Hindlimb muscle (tissue), 1 donor: ENCODE data around the gene PPP2R5C. TPM values are rescaled to one million over a fixed set of nuclear protein-coding genes. Genes with fewer than 3 reads are reported as not detected.

Experiments
- DNase-seq: peaks from one replicate; pipeline ENCODE4 v3.0.0-alpha.2; 2013
- polyA plus RNA-seq: library from polyadenylated mRNA; unstranded; fragments of 120-200 nt; gene quantifications from one replicate; pipeline ENCODE4 v1.2.1, GENCODE V29; 2013; ENCODE audit not compliant: insufficient read length

The PPP2R5C gene
- polyA plus RNA-seq, 1 donor, result 62.3 TPM

GRCh38 chr14:101814934-101815333 lies 53.4 kb downstream of the PPP2R5C start:
- no peak for DNase-seq

- no peak for DNase-seq
Observed at GRCh38 chr14:101815994-101816393, 54.5 kb downstream of the PPP2R5C start.

- DNase-seq, result no peak
Observed at GRCh38 chr14:101817501-101818001, 56.0 kb downstream of the PPP2R5C start.

GRCh38 chr14:101819251-101819990 lies 57.9 kb downstream of the PPP2R5C start:
- no peak for DNase-seq

- no peak for DNase-seq
Observed at GRCh38 chr14:101820283-101820798, 58.8 kb downstream of the PPP2R5C start.

- DNase-seq, result no peak
Observed at GRCh38 chr14:101821528-101821927, 60.0 kb downstream of the PPP2R5C start.

- DNase-seq, result no peak
Observed at GRCh38 chr14:101823066-101823465, 61.6 kb downstream of the PPP2R5C start.

- no peak for DNase-seq
Observed at GRCh38 chr14:101823511-101824120, 62.1 kb downstream of the PPP2R5C start.

GRCh38 chr14:101824339-101824727 lies 62.8 kb downstream of the PPP2R5C start:
- DNase-seq, result no peak

- DNase-seq, result no peak
Observed at GRCh38 chr14:101825797-101826196, 64.3 kb downstream of the PPP2R5C start.

GRCh38 chr14:101826351-101826750 lies 64.8 kb downstream of the PPP2R5C start:
- DNase-seq, result no peak

- DNase-seq, result no peak
Observed at GRCh38 chr14:101827286-101827685, 65.8 kb downstream of the PPP2R5C start.

- no peak for DNase-seq
Observed at GRCh38 chr14:101828046-101828445, 66.5 kb downstream of the PPP2R5C start.

GRCh38 chr14:101830271-101830670 lies 68.8 kb downstream of the PPP2R5C start:
- DNase-seq, result no peak

GRCh38 chr14:101833045-101833444 lies 71.5 kb downstream of the PPP2R5C start:
- DNase-seq, result no peak

GRCh38 chr14:101834397-101834796 lies 72.9 kb downstream of the PPP2R5C start:
- DNase-seq, result no peak

- no peak for DNase-seq
Observed at GRCh38 chr14:101834800-101835547, 73.5 kb downstream of the PPP2R5C start.

GRCh38 chr14:101835566-101835965 lies 74.1 kb downstream of the PPP2R5C start:
- DNase-seq, result no peak

- DNase-seq, result no peak
Observed at GRCh38 chr14:101836135-101836534, 74.6 kb downstream of the PPP2R5C start.

- DNase-seq, result no peak
Observed at GRCh38 chr14:101838476-101838875, 77.0 kb downstream of the PPP2R5C start.

GRCh38 chr14:101839236-101839635 lies 77.7 kb downstream of the PPP2R5C start:
- DNase-seq, result no peak

GRCh38 chr14:101839661-101840060 lies 78.2 kb downstream of the PPP2R5C start:
- no peak for DNase-seq
